Mesothelial cell of epicardium (in vitro differentiated cells): ENCODE measurements around the gene MS4A18. TPM values are rescaled to one million over a fixed set of nuclear protein-coding genes. Genes with fewer than 3 reads are reported as not detected.
"Not testable (repeated sequence)": the region's sequence is repeated elsewhere in the genome, so short reads cannot be mapped to it uniquely, and the experiment has no call there.

Source experiments
- DNase-seq, 2 experiments: peaks; one replicate each; pipeline ENCODE4 v3.0.0; 2021; ENCODE audit warnings: low spot score in 2 of 2; ENCODE audit not compliant: unreplicated experiment in 2 of 2
- H3K27ac Mint-ChIP-seq: 2 replicates; pipeline ENCODE4 v1.8.0; 2021; ENCODE audit warnings: mixed read lengths
- H3K27me3 Mint-ChIP-seq: 2 replicates; pipeline ENCODE4 v1.8.0; 2021; ENCODE audit warnings: low read depth, mixed read lengths
- H3K36me3 Mint-ChIP-seq: 2 replicates; pipeline ENCODE4 v1.8.0; 2021; ENCODE audit warnings: mixed read lengths
- H3K4me1 Mint-ChIP-seq: 2 replicates; pipeline ENCODE4 v1.8.0; 2021; ENCODE audit warnings: mixed read lengths
- H3K4me3 Mint-ChIP-seq: 2 replicates; pipeline ENCODE4 v1.8.0; 2021; ENCODE audit warnings: mild to moderate bottlenecking, moderate library complexity, mixed read lengths
- H3K9me3 Mint-ChIP-seq: 2 replicates; pipeline ENCODE4 v1.8.0; 2021; ENCODE audit warnings: mixed read lengths
- total RNA-seq: library from RNA; stranded (reverse); gene quantifications from 3 replicates; pipeline ENCODE4 v1.2.1, GENCODE V29; 2021
- TF ChIP-seq, protein P1 (sequence below): fragments of 200-600 bp; sonication (generic); IDR thresholded peaks from one replicate; pipeline ENCODE4 v1.5.0; 2021; ENCODE audit warnings: antibody characterized with exemption; ENCODE audit not compliant: unreplicated experiment

The MS4A18 gene
- total RNA-seq, 1 donor from 2014 or later = not detected

DNA sequence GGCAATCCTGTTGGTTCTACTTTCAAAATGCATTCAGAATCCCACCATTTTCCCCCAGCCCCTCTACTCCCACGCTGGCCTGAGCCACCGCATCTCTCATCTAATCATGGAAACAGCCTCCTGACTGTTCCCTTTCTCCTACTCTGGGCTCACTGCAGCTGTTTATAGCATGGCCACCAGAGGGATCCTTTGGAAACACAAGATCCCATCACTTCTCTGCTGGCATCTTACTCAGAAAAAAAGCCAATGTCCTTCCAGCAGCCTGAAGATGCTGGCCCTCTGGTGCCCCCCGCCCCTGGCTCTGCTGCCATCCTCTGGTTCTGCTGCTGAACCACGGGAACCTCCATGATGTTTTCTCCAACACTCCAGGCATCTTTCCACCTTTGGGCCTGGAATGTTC is 14.0 kb upstream of the MS4A18 start:
- Mint-ChIP-seq H3K27ac (no peak overlapping the region), H3K4me1 (no peaks in the 10 kb centered on the region), H3K9me3 (no peaks in the 10 kb centered on the region), H3K36me3 (no peaks in the 10 kb centered on the region), H3K4me3 (no peak overlapping the region), H3K27me3 (peaks cover 24% of the 10 kb centered on the region)
- DNase-seq = no peak
- TF ChIP-seq, protein P1, sequence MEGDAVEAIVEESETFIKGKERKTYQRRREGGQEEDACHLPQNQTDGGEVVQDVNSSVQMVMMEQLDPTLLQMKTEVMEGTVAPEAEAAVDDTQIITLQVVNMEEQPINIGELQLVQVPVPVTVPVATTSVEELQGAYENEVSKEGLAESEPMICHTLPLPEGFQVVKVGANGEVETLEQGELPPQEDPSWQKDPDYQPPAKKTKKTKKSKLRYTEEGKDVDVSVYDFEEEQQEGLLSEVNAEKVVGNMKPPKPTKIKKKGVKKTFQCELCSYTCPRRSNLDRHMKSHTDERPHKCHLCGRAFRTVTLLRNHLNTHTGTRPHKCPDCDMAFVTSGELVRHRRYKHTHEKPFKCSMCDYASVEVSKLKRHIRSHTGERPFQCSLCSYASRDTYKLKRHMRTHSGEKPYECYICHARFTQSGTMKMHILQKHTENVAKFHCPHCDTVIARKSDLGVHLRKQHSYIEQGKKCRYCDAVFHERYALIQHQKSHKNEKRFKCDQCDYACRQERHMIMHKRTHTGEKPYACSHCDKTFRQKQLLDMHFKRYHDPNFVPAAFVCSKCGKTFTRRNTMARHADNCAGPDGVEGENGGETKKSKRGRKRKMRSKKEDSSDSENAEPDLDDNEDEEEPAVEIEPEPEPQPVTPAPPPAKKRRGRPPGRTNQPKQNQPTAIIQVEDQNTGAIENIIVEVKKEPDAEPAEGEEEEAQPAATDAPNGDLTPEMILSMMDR = no peak

DNA sequence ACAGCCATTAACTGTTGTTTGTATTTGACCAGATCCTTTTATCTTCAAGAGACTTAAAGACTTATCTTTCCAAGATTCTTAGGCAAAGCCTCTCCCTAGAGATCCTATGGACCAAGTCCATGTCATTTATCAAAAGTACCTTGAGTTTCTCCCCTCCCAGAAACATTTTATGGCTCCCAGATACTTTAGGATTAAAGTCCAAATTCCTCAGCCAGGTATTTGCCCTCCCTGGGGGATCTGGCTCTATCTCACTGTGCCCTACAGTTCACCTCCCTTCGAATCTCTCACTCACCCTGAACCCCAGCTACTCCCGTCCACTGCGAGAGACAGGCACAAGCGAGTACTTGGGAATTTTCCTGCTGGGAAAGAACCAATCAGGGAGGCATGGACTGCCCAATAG is 13.2 kb upstream of the MS4A18 start:
- no peak overlapping the region for H3K27ac Mint-ChIP-seq
- peaks cover 25% of the 10 kb centered on the region for H3K27me3 Mint-ChIP-seq
- H3K4me1 Mint-ChIP-seq = no peaks in the 10 kb centered on the region
- TF ChIP-seq, protein P1 = no peak
- no peaks in the 10 kb centered on the region for H3K9me3 Mint-ChIP-seq
- no peak overlapping the region for H3K4me3 Mint-ChIP-seq
- H3K36me3 Mint-ChIP-seq = no peaks in the 10 kb centered on the region
- no peak for DNase-seq

DNA sequence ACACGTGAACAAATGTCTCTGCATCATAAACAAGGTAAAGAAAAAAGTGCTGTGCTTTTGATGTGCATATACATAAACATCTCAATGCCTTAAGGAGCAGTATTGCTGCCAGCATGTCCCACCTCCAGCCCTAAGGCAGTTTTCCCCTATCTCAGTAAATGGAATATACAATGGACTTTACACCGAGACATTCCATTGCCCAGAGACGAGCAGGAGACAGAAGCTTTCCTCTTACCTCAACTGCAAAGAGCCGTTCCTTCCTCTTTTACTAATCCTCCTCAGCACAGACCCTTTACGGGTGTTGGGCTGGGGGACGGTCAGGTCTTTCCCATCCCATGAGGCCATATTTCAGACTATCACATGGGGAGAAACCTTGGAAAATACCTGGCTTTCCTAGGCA is 11.1 kb upstream of the MS4A18 start:
- H3K27ac Mint-ChIP-seq, H3K9me3 Mint-ChIP-seq, DNase-seq, H3K4me1 Mint-ChIP-seq, H3K36me3 Mint-ChIP-seq, H3K4me3 Mint-ChIP-seq: not testable (repeated sequence)
- peaks cover 12% of the 10 kb centered on the region for H3K27me3 Mint-ChIP-seq

DNA sequence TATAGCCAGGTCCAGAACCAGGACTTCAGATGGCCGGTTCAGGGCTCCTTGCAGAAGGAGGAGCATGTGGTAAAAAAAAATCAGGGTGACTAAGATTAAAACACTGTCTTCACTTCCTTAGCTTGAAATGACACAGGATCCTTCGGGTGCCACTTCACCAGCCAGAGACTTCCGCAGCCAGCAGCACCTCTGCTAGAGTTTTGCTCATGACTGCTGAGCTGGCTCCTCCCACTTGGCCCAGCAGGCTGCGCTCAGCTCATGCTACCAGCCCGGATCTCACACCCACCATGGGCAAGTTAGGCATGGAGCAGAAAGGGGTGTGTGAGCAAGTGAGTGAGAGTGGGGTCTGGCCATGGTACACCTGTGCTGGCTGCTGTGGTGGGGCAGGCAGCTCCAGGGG is 6.6 kb upstream of the MS4A18 start:
- no peaks in the 10 kb centered on the region for H3K36me3 Mint-ChIP-seq
- no peaks in the 10 kb centered on the region for H3K4me1 Mint-ChIP-seq
- peaks cover 3% of the 10 kb centered on the region for H3K9me3 Mint-ChIP-seq
- peaks cover 22% of the 10 kb centered on the region for H3K27me3 Mint-ChIP-seq
- DNase-seq = no peak
- TF ChIP-seq, protein P1 = no peak
- no peak overlapping the region for H3K27ac Mint-ChIP-seq
- H3K4me3 Mint-ChIP-seq = no peak overlapping the region

DNA sequence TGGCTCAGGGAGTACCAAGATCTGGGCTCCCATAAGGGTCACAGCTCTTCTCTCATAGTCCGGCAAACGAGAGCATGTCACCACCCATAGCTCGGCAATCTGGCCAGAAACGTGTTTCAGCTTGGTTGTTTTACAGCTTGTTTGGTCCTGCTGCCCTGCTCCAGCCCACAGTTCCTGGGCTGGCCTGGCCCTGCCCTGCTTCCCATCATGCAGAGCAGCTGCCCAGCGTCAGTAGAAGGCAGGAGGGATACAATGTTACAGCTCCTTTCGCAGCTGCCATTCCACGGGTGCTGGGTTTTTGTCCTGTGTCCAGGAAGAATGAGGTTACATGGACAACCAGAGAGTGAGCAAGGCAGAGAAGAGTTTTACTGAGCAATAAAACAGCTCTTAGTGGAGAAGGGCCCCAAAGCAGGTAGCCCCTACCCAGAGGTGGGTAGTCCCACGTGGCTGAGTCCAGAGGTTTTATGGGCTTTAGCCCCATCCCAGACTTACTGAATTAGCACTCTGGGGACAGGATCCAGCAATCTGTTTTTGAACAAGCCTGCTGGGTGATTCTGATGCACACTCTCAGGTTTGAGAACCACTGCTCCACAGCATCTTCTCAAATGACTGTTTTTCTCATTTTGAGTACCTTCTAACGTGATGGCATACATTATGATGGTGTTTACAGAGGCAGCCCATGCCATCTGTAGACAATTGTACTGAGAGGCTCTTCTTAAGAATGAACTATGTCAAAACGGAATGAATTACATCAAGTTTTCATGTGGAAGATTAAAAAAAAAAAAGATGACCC is 5.8 kb upstream of the MS4A18 start:
- TF ChIP-seq, protein P1 = no peak
- Mint-ChIP-seq H3K4me1 (no peaks in the 10 kb centered on the region), H3K4me3 (no peak overlapping the region)

DNA sequence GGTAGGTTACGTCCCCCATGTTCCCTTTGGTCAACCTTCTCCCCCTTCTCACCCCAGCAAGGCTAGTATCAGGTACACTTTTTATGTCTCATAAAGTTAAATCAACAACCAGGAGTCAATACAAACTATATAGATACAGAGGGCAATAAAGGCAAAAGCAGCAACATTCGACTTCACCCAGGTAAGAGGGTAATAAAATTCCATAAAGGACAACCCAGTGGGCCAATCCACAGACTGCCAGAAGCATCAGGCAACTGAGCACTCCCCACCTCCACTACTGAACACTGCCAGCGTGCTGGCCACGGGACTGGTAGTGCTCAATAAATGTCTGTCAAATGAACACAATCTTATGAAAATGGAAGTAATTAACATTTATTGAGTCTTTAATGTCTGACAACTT is 5.1 kb upstream of the MS4A18 start:
- DNase-seq = no peak

More for the DNA sequence above, 5.8 kb upstream of the MS4A18 start:
- Mint-ChIP-seq H3K36me3 (no peaks in the 10 kb centered on the region), H3K27ac (no peak overlapping the region), H3K27me3 (peaks cover 26% of the 10 kb centered on the region), H3K9me3 (peaks cover 3% of the 10 kb centered on the region)
- no peak for DNase-seq

More for the DNA sequence above, 5.1 kb upstream of the MS4A18 start:
- Mint-ChIP-seq H3K4me1 (no peaks in the 10 kb centered on the region), H3K4me3 (no peak overlapping the region), H3K9me3 (peaks cover 3% of the 10 kb centered on the region), H3K27me3 (peaks cover 32% of the 10 kb centered on the region), H3K27ac (no peak overlapping the region), H3K36me3 (no peaks in the 10 kb centered on the region)
- TF ChIP-seq, protein P1 = no peak
